Measurements from ENCODE around the gene SFN. TPM values are rescaled to one million over a fixed set of nuclear protein-coding genes. Genes with fewer than 3 reads are reported as not detected.

The SFN gene
- total and polyA plus RNA-seq, 2 of the 13 experiments (the other 11 are each of a cell fraction or from before 2014, with no cell fraction given): 4.3 to 5.6 TPM

GRCh38 chr1:26864610-26865480 is 1.9 kb downstream of the SFN start (continued):
- TF ChIP-seq ZSCAN31 (CRISPR knock-in tag; IDR thresholded peaks at IDR 0.05; ENCODE audit: low read depth): peak; percentile 90
- TF ChIP-seq NR2F6 (IDR thresholded peaks at IDR 0.05): no peak
- TF ChIP-seq NR2F6 (CRISPR knock-in tag; IDR thresholded peaks at IDR 0.05): no peak
- peak; percentile 52; the same call in 1 of the 2 replicates for TF ChIP-seq SATB2 (CRISPR knock-in tag; IDR thresholded peaks at IDR 0.05)
- TF ChIP-seq TAF1 (CRISPR knock-in tag; IDR thresholded peaks at IDR 0.05): peak; percentile 92
- TF ChIP-seq SP4 (CRISPR knock-in tag; IDR thresholded peaks at IDR 0.05): peak; percentile 99
- no peak for TF ChIP-seq AKNA (CRISPR knock-in tag; IDR thresholded peaks at IDR 0.05; ENCODE audit: borderline replicate concordance)
- no peak for TF ChIP-seq JDP2 (CRISPR knock-in tag; IDR thresholded peaks at IDR 0.05; ENCODE audit: borderline replicate concordance)
- no peak for TF ChIP-seq ZNF281 (CRISPR knock-in tag; IDR thresholded peaks at IDR 0.05; ENCODE audit: borderline replicate concordance)
- no peak for TF ChIP-seq TRIM22 (IDR thresholded peaks at IDR 0.05)
- no peak for TF ChIP-seq TSC22D2 (CRISPR knock-in tag; IDR thresholded peaks at IDR 0.05; ENCODE audit: borderline replicate concordance)
- TF ChIP-seq ZNF552 (CRISPR knock-in tag; IDR thresholded peaks at IDR 0.05; ENCODE audit: borderline replicate concordance): no peak
- no peak for TF ChIP-seq ZNF615 (CRISPR knock-in tag; IDR thresholded peaks at IDR 0.05; ENCODE audit: borderline replicate concordance)
- no peak for TF ChIP-seq ZNF225 (CRISPR knock-in tag; IDR thresholded peaks at IDR 0.05)
- TF ChIP-seq ZNF441 (CRISPR knock-in tag; IDR thresholded peaks at IDR 0.05; ENCODE audit: borderline replicate concordance): no peak
- 0 out of 2 replicates have a peak, but pooled peaks have one; percentile 29 for TF ChIP-seq DNMT3B (CRISPR knock-in tag; conservative IDR thresholded peaks at IDR 0.05)
- TF ChIP-seq GFI1 (CRISPR knock-in tag; IDR thresholded peaks at IDR 0.05; ENCODE audit: borderline replicate concordance): peak; percentile 53; the same call in 1 of the 2 replicates
- no peak for TF ChIP-seq CHD2 (IDR thresholded peaks at IDR 0.05; ENCODE audit: low read depth, low read length)
- TF ChIP-seq MLLT10 (CRISPR knock-in tag; IDR thresholded peaks at IDR 0.05): no peak
- no peak for TF ChIP-seq HNRNPH1 (optimal IDR thresholded peaks at IDR 0.05; ENCODE audit: low read depth, low read length)
- no peak for TF ChIP-seq PCBP2 (optimal IDR thresholded peaks at IDR 0.05; ENCODE audit: low read depth, low read length, poor library complexity, severe bottlenecking)
- TF ChIP-seq ZSCAN20 (CRISPR knock-in tag; IDR thresholded peaks at IDR 0.05; ENCODE audit: borderline replicate concordance): peak; percentile 59; the same call in 1 of the 2 replicates

All from HepG2 (cell line).